Colon (tissue), 2 donors: ENCODE data around the gene ULK1.

Experiments
- FAIRE-seq: peaks from 2 replicates; lab custom pipeline; 2012; peaks lifted over from hg19 to GRCh38; lab: Jason Lieb, UNC
- donor health status: control.
- donor health status: control.

The ULK1 gene

DNA sequence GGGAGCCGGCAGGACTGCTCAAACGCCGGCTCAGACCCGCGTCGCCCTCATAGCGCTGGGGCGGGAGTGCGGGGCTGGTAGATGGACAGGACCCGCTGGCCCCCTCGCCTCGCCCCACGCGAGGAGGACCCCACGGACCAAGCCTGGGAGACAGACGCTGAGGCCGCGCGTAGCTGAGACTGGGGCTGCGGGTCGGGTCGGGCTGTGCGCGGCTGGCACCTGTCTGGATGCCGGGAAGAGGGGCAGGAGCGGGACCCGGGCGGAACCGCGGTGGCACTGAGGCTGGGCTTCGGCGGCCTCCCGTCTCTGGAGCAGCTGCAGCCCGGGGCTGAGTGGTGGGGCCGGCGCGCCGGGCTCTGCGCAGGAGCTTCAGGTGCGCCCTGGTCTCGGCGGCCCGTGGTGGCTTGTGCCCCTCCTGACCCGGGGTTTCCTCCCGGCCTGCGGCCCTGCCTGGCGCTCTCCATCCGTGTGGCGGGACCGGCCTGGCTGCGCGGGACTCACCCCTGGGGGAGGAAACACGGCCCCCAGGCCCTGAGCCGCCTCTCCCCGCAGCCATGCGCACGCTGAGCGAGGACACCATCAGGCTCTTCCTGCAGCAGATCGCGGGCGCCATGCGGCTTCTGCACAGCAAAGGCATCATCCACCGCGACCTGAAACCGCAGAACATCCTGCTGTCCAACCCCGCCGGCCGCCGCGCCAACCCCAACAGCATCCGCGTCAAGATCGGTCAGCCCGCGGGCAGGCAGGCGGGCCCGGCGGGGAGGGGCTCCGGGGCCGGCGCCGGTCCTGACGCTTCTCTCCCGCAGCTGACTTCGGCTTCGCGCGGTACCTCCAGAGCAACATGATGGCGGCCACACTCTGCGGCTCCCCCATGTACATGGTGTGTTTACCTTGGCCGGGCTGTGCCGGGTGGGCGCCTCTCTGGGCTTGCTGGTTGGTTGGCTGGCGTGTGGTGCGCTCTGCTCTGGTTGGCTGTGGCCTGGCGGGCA lies 14.0 kb downstream of the ULK1 start:
- no peak for FAIRE-seq

DNA sequence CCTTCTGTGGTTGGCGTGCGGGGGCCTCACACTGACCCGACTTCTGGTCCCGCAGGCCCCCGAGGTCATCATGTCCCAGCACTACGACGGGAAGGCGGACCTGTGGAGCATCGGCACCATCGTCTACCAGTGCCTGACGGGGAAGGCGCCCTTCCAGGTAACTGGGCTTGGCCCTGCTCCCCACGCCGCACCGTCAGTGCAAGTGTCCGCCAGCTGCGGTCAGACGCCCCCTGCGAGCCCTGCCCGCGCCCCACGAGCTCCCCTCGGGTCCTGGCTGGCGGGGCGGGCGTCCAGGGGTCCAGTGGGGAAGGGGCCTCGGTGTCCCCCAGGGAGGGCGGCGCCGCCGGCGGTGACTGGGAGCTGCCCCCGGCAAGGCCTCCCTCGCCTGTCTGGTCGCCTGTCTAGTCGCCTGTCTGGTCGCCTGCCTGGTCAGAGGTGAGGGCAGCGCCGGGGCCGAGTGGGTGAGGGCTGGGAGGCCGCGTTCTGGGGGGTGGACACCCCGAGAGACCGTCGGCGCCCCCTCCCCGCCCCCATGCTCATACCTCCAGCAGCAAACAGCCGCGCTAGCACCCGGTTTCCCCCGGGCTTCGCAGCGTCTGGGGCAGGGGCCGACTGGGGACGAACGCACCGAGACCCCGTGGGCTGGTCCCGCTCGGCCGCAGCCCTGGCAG lies 14.8 kb downstream of the ULK1 start:
- no peak for FAIRE-seq

GRCh38 chr12:131909752-131910219 lies 15.4 kb downstream of the ULK1 start:
- FAIRE-seq = no peak

DNA sequence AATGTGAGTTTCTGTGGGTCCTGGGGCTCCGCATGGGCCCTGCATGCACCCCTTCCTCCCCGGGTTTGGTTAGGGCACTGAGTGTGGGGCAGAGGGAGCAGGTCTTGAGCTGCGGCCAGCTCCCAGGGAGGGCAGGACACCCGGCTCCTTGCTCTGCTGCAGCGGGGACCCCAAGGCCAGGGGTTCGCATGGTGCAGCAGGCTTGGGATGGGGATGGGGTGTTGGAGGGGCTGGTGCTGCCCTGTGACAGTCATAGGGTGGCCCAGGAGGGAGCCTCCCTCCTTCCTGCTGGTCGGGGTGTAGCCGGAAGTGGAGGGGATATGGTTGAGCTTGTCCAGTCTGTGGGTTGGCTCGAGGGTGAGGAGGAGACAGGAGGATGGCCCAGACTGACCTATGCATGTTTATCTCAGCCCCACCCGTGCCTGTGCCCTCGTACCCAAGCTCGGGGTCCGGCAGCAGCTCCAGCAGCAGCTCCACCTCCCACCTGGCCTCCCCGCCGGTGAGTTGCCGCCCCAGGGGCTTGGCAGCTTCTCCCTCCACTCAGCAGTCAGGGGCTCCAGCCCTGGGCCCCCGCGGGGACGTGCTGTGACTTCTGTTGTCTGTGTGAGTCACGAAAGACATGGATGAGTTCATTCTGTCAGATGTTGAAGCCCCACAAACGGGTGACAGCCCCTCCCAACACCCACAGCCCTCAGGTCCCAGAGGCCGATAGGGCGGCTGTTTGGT lies 16.0 kb downstream of the ULK1 start:
- FAIRE-seq = no peak

- no peak for FAIRE-seq
Measured at GRCh38 chr12:131911028-131911650, 16.7 kb downstream of the ULK1 start.

DNA sequence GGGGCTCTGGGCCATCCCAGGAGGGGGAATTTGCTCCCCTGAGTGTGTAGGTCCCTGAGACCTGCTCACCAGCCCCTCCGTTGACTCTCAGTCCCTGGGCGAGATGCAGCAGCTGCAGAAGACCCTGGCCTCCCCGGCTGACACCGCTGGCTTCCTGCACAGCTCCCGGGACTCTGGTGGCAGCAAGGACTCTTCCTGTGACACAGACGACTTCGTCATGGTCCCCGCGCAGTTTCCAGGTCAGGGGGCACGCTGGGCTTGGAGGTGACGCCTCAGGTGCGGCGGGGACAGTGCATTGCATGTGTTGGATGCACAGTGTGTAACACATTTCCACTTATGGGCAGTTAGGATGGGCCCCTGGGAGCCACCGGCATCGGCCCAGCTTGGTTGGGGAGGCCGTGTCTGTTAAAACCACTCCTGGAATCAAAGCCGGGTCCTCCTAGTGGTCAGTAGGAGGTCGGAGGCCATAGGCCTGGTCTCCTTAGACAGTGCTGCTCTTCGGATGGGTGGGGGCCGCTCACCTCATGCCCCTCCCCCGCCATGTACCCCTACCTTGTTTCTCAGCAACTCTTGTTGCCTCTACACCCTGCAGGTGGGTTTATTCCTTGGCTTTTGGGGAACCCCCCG lies 17.5 kb downstream of the ULK1 start:
- FAIRE-seq = no peak

- FAIRE-seq = no peak
Measured at GRCh38 chr12:131912518-131913274, 18.3 kb downstream of the ULK1 start.

- no peak for FAIRE-seq
Measured at GRCh38 chr12:131913666-131914065, 19.2 kb downstream of the ULK1 start.

DNA sequence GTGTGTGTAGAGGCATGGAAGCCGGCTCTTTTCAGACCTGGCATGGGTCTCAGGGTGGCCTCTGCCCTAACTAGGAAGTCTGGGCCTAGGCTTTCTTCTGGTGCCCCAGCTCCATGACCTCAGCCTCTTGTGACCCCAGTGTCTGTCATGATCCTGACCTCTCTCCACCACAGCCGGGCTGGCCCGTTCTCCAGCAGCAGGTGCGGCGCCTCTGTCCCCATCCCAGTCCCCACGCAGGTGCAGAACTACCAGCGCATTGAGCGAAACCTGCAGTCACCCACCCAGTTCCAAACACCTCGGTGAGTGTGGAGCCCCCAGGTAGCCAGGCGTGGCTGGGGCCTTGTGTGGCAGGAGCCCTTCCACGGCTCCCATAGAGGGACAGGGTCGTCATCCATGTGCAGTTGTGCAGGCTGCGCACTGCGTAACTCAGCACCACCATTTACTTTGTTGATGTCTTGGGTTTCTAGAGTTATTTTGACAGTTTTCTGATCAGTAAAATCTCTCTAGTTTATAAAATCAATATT lies 19.8 kb downstream of the ULK1 start:
- FAIRE-seq = no peak

GRCh38 chr12:131915000-131915689 lies 20.7 kb downstream of the ULK1 start:
- no peak for FAIRE-seq

DNA sequence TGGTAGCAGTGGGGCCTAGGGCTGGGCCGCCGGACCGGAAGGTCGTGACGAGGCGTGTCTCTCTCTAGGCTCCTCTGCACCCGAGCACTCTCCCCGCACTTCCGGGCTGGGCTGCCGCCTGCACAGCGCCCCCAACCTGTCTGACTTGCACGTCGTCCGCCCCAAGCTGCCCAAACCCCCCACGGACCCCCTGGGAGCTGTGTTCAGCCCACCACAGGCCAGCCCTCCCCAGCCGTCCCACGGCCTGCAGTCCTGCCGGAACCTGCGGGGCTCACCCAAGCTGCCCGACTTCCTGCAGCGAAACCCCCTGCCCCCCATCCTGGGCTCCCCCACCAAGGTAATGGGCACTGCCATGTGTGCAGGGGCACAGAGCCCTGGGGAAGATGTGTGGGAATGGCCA lies 21.4 kb downstream of the ULK1 start:
- no peak for FAIRE-seq

- FAIRE-seq = no peak
Measured at GRCh38 chr12:131916306-131917138, 22.1 kb downstream of the ULK1 start.

DNA sequence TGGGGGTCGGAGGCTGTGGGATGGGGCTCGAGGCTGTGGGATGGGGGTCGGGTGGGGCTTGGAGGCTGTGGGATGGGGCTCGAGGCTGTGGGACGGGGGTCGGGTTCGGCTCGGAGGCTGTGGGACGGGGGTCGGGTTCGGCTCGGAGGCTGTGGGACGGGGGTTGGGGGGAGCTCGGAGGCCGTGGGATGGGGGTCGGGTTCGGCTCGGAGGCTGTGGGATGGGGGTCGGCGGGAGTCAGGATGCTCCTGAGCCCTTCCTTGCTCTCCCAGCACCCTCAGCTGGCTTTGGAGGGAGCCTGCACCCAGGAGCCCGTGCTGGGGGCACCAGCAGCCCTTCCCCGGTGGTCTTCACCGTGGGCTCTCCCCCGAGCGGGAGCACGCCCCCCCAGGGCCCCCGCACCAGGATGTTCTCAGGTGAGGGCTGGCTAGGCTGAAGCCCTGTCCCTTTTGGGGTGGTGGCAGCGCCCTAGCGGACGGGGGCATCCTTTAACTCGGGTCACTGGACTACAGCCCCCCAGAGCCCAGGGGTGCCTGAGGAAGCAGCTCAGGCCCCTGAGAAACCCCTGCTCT lies 22.8 kb downstream of the ULK1 start:
- FAIRE-seq = no peak

DNA sequence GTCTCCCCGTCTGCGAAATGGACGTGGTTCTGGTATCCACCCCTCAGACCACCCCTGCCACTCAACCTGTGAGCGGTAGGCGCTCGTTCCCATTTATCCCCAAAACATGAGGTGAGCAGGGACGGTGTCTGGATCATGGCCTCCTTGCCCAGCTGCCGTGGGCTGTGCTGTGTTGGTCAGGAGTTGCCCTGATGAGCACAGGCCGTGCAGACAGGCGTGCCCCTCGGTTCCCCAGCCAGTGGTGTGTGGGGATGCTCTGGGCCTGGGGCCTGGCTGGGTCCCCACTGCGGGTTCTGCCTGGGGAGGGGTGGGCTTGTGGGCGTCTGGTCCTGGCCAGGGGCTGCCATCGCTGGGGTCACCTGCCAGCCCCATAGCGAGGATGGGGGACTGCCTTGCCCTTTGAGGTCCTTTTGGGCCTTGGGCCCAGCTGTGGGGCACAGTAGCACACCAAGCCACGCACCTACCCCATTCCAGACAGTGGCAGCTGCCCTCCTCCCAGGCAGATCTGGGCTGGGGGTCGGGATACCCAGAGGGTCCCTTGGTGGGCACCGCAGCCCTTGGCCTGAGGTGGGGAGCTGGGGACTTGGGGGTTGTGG lies 23.4 kb downstream of the ULK1 start:
- no peak for FAIRE-seq

DNA sequence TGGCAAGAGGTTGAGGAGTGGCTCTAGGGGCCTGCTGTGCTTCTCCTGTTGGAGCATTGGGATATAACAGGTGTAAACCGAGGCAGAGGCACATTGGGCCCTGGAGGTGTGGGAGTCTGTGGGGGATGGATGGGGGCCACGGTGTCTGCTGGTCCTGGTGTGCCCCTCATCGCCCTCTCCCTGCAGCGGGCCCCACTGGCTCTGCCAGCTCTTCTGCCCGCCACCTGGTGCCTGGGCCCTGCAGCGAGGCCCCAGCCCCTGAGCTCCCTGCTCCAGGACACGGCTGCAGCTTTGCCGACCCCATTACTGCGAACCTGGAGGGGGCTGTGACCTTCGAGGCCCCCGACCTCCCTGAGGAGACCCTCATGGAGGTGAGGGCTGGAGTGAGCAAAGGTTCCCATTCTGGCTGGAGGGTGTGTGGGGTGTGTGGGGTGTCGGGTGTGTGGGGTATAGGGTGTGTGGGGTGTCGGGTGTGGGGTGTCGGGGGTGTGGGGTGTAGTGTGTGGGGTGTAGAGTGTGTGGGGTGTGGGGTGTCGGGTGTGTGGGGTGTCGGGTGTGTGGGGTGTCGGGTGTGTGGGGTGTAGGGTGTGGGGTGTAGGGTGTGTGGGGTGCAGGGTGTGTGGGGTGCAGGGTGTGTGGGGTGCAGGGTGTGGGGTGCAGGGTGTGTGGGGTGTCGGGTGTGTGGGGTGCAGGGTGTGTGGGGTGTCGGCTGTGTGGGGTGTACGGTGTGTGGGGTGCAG lies 24.1 kb downstream of the ULK1 start:
- no peak for FAIRE-seq

- no peak for FAIRE-seq
Measured at GRCh38 chr12:131919051-131919347, 24.6 kb downstream of the ULK1 start.

GRCh38 chr12:131919366-131920156 lies 25.1 kb downstream of the ULK1 start:
- FAIRE-seq = no peak
